ENCODE data around the gene PI4KB. TPM values are rescaled to one million over a fixed set of nuclear protein-coding genes. Genes with fewer than 3 reads are reported as not detected.

Gene PI4KB
- polyA plus RNA-seq, 1 of the 3 experiments (the other 2 are of a cell fraction) = 62.9 TPM

GRCh38 chr1:151369621-151370048, 42.4 kb upstream of the PI4KB start:
- H4K20me1 ChIP-seq (ENCODE audit: insufficient read depth) = no peaks in the 10 kb centered on the region
- no peak overlapping the region for H3K9ac ChIP-seq
- POLR2A ChIA-PET = interaction anchor here (1.1 kb wide), 1 partner anchor 30 kb away, joined by 3 read pairs; the partner anchor contains the start of gene PSMB4
- H3K9me3 ChIP-seq = no peaks in the 10 kb centered on the region
- peaks cover 0 to 15% of the 10 kb centered on the region in 2 experiments; a peak in 1 of 4 replicates for H3K4me1 ChIP-seq (ENCODE audit: control insufficient read depth in 1 of 2, insufficient read depth in 2 of 2, low read depth in 1 of 2, low read length in 1 of 2)
- TF ChIP-seq TAF1 (IDR thresholded peaks at IDR 0.05; ENCODE audit: borderline replicate concordance, low read depth, low read length) (no peak), ELF1 (IDR thresholded peaks at IDR 0.05) (no peak), NFIC (IDR thresholded peaks at IDR 0.05; ENCODE audit: borderline replicate concordance) (no peak), REST (IDR thresholded peaks at IDR 0.05; ENCODE audit: low read depth, low read length) (no peak), SMC3 (IDR thresholded peaks at IDR 0.05; ENCODE audit: low read depth, low read length) (no peak)
- no peak overlapping the region for H3K4me3 ChIP-seq (ENCODE audit: low read depth in 2 of 2, low read length in 1 of 2)
- H3K4me2 ChIP-seq = no peak overlapping the region
- 90% methylated on average over 15 of the region's 15 CpGs for WGBS (ENCODE audit: low lambda C conversion rate)
- CTCF ChIA-PET = interaction anchor here (1.4 to 2.7 kb wide), 4 partner anchors 13 to 69 kb away, joined by 3 to 12 read pairs (median 8); no protein-coding TSS in a partner anchor
- no peaks in the 10 kb centered on the region for H3K27me3 ChIP-seq (ENCODE audit: insufficient read depth)
- no peak for DNase-seq
- H3K27ac ChIP-seq (ENCODE audit: low read depth in 2 of 2, low read length in 1 of 2) = no peak overlapping the region
- no peaks in the 10 kb centered on the region for H3K79me2 ChIP-seq (ENCODE audit: insufficient read depth)
- H3K36me3 ChIP-seq (replicated peaks in 1 of 2; ENCODE audit: control insufficient read depth in 1 of 2, insufficient read depth in 2 of 2, low read length in 1 of 2) = no peaks in the 10 kb centered on the region
- no peak overlapping the region for H2AFZ ChIP-seq (ENCODE audit: low read depth)
- H3F3A ChIP-seq (replicated peaks; ENCODE audit: insufficient read depth) = no peaks in the 10 kb centered on the region
- H3K9me2 ChIP-seq = no peaks in the 10 kb centered on the region

- Histone ChIP-seq H3K79me2 (ENCODE audit: insufficient read depth) (no peaks in the 10 kb centered on the region), H3F3A (replicated peaks; ENCODE audit: insufficient read depth) (no peaks in the 10 kb centered on the region), H3K4me2 (no peak overlapping the region), H3K36me3 (replicated peaks in 1 of 2; ENCODE audit: control insufficient read depth in 1 of 2, insufficient read depth in 2 of 2, low read length in 1 of 2) (no peaks in the 10 kb centered on the region), H3K9me2 (no peaks in the 10 kb centered on the region), H3K27ac (ENCODE audit: low read depth in 2 of 2, low read length in 1 of 2) (no peak overlapping the region), H3K4me1 (ENCODE audit: control insufficient read depth in 1 of 2, insufficient read depth in 2 of 2, low read depth in 1 of 2, low read length in 1 of 2) (peaks cover 0 to 15% of the 10 kb centered on the region in 2 experiments; a peak in 1 of 4 replicates), H3K9ac (no peak overlapping the region), H3K9me3 (no peaks in the 10 kb centered on the region), H2AFZ (ENCODE audit: low read depth) (no peak overlapping the region), H3K27me3 (ENCODE audit: insufficient read depth) (no peaks in the 10 kb centered on the region), H3K4me3 (ENCODE audit: low read depth in 2 of 2, low read length in 1 of 2) (no peak overlapping the region), H4K20me1 (ENCODE audit: insufficient read depth) (no peaks in the 10 kb centered on the region)
- CTCF ChIA-PET = interaction anchor here (1.4 to 2.5 kb wide), 3 partner anchors 13 to 68 kb away, joined by 3 to 10 read pairs (median 5); no protein-coding TSS in a partner anchor
- DNase-seq = no peak
- TF ChIP-seq SIN3A (IDR thresholded peaks at IDR 0.05; ENCODE audit: borderline replicate concordance, low read depth, low read length) (no peak), YY1 (IDR thresholded peaks at IDR 0.05; ENCODE audit: low read depth) (no peak), GABPA (IDR thresholded peaks at IDR 0.05; ENCODE audit: low read depth) (no peak), FOSL2 (IDR thresholded peaks at IDR 0.05; ENCODE audit: borderline replicate concordance, low read depth) (no peak), CTCF (IDR thresholded peaks at IDR 0.05) (no peak)
- 80% methylated on average over 7 of the region's 7 CpGs for WGBS (ENCODE audit: low lambda C conversion rate)
- POLR2A ChIA-PET = no interaction called here
Observed at GRCh38 chr1:151369302-151369610, 42.0 kb upstream of the PI4KB start.
